Activated CD8-positive, alpha-beta memory T cell treated with anti-CD3 and anti-CD28 coated beads, Interleukin-2, amount 50 U/mL, for 24 hours (primary cell): ENCODE measurements around the gene SLC22A23.
"Not testable (repeated sequence)": the region's sequence is repeated elsewhere in the genome, so short reads cannot be mapped to it uniquely, and the experiment has no call there.

ENCODE experiments used
- DNase-seq: peaks from one replicate; pipeline ENCODE4 v3.0.0-alpha.2; 2020; ENCODE audit errors: extremely low read depth

The SLC22A23 gene

DNA sequence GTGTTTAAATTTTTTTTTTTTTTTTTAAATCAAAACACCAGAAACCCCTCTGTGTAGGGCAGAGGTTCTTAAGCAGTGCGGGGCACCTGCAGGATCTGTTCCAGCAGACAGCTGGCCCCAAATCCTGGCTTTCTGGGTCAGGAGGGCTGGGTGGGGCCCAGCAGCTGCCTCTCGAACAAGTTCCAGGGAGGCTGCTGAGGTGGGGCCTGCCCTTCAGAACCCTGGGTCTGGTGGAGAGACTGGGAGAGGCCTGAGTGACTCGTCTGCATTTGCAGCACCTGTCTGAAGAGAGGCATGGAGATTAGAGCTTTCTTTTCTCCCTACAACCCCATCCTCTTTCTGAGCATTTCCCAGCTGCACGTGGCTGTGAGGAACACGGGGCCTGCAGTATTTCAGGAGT lies 189.7 kb downstream of the SLC22A23 start:
- no peak for DNase-seq

GRCh38 chr6:3266170-3266569 lies 190.7 kb downstream of the SLC22A23 start:
- no peak for DNase-seq

DNA sequence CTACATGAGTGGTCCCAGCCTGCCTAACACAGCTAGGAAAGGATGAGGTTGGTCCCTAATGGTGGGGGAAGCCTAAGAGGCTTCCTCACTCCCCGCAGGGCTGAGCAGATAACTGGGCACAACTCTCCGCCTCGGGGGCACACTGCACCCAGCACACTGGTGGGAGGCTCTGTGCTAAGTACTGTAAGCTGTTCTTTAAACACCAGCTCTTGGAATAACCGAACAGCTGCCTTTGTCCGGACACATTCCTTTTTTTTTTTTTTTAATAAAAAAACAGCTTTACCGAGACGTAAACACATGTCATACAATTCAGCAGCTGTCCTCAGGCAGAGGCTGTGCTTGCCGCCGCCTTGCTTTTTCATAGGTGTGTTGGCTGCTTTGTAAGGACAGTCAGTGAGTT lies 191.2 kb downstream of the SLC22A23 start:
- DNase-seq: no peak

DNA sequence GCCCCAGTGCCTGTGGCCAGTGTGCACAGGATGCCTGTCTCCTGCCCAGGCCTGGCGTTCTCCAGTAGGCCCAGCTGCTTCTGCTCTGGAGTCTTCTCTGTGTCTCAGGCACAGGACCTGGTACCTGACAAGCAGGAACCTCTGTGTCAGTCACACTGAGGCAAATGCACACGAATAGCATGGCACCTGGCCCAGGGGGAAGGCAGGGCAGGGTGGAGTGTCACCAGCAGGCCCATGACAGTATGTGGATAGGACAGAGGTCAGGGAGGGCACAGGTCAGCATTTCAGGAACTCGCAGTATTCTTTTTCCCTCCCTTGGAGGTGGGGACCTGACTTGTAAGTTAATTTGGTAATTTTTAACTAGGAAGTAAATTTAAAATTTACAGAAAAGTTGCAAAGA lies 192.5 kb downstream of the SLC22A23 start:
- no peak for DNase-seq

- no peak for DNase-seq
Observed at GRCh38 chr6:3263096-3263495, 193.8 kb downstream of the SLC22A23 start.

DNA sequence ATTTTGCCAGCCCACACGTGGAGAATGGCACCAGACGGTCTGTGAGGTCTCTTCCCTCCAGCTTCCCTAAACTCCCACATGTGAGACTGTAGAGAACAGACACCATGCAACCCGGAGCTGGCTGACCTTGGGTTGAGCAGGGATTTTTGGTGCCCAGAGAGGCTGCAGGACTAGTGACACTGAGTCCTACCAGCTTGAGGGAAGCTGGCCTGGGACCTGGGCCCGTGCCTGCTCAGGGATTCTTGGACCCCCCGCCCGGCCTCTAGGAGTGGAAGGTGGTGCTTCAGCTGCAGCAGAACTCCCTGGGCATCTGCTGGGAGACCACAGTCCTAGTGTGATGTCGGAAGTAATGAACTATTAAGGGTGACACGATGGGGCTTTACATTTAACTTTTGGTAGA lies 194.9 kb downstream of the SLC22A23 start:
- DNase-seq: no peak

DNA sequence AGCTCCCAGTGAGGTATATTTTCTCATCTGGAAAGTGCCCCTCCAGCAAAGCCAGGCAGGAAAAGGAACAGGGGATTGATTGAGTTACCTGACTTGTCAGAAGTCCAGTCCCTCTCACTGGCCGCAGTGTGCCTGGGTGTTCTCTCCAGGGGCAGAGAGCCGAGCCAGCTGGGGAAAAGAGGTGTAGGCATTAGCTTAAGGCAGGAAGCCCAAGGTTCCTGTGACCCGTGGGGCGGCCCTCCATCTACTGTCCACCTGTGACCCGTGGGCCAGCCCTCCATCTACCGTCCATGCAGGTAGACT lies 195.4 kb downstream of the SLC22A23 start:
- DNase-seq: no peak

DNA sequence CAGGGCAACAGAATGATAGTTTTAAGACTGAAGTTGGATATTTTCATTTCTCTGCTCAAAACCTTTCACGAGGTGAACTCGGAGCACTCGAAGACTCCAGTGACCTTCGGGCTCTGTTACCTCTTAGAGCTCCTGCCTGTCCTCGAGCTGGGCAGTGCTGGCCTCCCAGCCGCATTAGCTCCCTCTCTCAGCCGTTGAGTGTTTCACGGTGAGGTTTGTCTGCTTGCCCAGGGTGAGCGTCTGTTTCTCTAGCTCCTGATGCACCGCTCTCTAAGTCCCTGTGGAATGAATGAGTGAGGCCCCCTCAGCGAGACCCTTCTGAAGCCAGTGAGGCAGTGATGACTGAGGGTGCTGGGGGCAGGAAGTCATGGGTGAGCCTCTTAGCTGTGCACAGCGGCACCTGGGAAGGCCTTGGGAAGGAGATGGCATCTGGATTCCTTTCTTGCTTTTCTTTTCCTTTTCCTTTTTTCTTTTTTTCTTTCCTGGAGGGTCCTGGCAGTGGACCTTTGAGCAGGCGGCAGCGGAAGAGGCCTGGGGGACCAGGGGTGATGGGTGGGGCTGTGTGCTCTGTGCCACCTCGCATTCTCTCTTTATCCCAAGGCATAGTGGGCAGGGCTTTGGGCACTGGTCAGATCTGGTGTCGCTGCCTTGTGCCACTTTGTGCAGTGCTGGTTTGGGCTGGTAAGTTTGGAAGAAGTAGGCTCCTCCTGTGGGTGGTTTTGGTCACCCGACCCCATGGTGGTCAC lies 195.9 kb downstream of the SLC22A23 start:
- no peak for DNase-seq

GRCh38 chr6:3260296-3260695 lies 196.6 kb downstream of the SLC22A23 start:
- DNase-seq: no peak

DNA sequence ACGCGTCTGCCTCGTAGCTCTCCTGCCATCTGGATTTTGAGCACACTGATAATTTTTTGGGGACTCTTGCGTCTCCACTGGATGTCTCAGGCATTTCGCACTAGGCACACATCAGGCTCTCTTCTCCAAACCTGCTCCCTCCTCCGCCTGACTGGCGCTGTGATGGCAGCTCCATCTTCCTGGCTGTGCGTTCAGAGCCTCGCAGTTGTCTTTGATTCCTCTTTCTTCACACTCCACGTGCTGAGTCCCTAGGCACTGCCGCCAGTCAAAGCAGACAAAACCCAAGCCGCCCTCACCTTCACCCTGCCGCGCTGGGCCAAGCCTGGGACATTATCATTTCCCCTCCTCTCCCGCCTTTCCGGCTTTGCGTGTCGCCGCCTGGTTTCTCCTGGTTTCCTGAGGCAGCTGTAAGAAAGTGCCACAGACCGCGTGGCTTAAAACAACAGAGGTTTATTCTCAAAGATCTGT lies 197.3 kb downstream of the SLC22A23 start:
- DNase-seq: no peak

DNA sequence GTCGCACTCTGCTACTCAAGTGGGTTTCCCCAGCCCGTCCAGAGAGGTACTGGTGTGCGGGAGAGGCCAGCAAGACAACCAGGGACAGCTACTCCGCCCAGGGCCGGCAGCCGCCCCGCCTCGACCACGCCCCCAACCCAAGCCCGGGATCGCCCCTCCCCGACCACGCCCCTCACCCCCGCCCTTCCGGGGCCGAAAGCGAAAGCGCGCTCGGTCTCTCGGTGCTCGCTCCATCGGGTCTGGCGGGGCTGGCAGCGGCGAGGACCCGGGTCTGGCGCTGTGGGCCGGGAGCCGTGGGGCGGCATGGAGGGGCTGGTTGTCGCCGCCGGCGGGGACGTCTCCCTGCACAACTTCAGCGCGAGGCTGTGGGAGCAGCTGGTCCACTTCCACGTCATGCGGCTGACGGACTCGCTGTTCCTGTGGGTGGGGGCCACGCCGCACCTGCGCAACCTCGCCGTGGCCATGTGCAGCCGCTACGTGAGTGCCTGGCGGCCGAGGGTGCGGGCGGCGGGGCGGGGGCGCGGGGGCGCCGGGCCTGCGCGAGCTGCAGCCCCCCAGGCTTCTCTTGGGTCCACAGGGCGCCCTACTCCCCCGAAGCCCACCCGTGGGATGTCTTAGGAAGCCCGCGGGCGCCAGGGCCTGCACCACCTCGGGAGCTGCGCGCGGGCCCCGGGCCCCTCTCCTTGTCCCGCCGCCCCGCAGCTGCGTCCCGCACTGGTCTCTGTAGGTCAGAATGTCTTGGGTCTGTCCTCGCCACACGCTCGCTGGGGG lies 197.9 kb downstream of the SLC22A23 start, which contains the start of gene PSMG4:
Gene PSMG4, plus strand, starts transcription at position 228 of the 771 bp plus-strand sequence. Its CDS starts 76 bp downstream, at position 304.
- peak; percentile 81 for DNase-seq

- DNase-seq: no peak
Observed at GRCh38 chr6:3258201-3258600, 198.6 kb downstream of the SLC22A23 start.

GRCh38 chr6:3253597-3253961 lies 203.3 kb downstream of the SLC22A23 start:
- no peak for DNase-seq

DNA sequence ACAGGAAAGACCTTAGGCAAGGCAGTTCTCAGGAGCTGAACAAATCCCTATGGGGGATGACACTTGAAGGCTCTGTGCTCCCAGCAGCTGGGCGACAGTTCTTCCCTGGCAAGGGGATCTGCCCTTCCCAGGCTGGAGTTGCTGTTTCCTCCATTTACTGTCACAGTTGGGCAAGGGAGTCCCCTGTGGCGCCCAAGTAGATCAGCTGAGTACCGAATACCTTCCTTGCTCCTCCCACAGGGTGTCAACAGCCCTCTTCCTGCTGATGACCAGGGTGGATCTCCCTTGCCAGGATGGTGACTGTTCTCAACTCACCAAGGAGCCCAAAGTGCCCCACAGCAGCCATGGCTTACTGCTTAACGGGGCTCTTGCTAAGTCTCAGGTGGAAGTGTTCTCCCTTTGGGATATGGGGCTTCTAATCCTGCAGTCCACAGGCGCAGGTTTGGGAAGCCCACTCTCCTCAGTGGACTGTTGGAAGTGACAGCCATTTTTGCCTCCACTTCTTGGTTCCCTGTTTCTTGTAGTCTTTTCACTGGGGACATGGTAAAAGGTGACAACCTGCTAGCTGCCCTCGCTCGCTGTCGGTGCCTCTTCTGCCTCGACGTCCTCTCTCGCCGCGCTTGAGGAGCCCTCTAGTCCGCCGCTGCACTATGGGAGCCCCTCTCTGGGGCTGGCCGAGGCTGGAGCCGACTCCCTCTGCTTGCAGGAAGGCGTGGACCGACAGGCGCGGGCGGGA lies 203.8 kb downstream of the SLC22A23 start:
- DNase-seq: no peak

DNA sequence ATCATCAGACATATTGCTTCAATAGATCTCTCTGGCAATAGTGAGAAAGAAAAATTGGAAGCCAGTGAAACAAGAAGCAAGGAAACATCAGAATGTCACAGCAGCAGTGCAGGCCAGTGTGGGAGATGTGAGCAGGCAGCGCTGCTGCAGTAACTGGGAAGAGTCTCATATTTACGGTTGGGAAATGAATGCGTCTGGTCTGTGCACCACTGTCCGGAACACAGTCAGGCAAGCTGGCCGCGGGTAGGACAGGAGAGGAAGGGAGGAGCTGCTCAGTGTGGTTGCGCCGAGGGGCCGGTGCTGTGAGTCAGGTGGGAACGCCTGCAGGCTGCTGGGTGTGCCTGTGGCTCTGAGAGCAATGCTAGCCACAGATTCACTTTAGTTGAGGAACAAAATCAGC lies 204.5 kb downstream of the SLC22A23 start:
- DNase-seq: no peak

DNA sequence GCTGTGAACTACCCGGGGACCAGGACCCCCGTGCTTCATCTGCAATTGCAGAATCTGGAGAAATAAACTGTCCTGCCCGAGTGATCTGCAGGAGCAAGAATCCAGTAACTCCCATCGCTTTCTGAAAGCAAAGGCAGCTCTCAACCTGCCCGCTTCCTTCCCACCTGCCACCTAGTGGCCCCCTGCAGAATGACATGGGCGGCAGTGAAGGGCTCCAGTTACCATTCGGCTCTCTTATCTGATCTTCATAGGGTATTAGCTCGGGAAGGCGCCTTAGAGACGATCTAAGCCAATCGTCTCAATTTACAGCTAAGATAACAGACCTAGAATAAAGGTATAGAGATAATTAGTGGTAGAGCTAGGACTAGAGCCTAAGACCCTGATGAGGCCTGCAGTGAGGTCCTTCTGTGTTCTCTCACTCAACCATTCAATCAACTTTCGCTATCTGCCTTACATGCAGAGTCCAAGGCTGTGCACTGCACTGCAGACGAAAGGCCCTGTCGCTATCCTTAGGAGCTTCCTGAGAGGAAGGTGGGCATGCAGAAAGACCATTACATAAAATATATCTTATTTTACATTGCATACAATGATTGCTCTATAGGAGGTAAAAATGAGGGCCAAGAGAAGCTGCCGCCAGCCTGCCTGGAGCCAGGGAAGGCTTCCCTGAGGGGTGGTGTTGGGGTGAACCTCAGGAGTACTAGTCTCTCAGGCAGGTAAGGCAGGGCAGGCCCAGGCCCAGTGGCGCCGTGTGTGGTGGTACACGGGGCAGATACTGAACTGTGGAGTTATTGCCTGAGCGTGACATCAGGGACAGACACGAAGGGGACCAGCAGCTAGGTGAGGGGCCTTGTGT lies 205.2 kb downstream of the SLC22A23 start:
- peak; percentile 35 for DNase-seq

GRCh38 chr6:3250231-3250675 lies 206.6 kb downstream of the SLC22A23 start:
- no peak for DNase-seq

- no peak for DNase-seq
Observed at GRCh38 chr6:3249821-3250220, 207.0 kb downstream of the SLC22A23 start.

- no peak for DNase-seq
Observed at GRCh38 chr6:3247255-3248146, 209.3 kb downstream of the SLC22A23 start.

- DNase-seq: no peak
Observed at GRCh38 chr6:3245216-3245615, 211.6 kb downstream of the SLC22A23 start.

DNA sequence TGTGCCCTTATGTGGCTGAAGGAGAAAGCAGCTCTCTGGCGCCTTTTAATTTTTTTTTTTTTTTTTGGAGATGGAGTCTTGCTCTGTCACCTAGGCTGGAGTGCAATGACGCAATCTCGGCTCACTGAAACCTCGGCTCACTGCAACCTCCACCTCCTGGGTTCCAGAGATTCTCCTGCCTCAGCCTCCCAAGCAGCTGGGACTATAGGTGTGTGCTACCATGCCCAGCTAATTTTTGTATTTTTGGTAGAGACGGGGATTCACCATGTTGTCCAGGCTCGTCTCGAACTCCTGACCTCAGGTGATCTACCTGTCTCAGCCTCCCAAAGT lies 212.1 kb downstream of the SLC22A23 start:
- not testable (repeated sequence) for DNase-seq
